ENCODE measurements around the gene RIPOR2.

Gene RIPOR2

DNA sequence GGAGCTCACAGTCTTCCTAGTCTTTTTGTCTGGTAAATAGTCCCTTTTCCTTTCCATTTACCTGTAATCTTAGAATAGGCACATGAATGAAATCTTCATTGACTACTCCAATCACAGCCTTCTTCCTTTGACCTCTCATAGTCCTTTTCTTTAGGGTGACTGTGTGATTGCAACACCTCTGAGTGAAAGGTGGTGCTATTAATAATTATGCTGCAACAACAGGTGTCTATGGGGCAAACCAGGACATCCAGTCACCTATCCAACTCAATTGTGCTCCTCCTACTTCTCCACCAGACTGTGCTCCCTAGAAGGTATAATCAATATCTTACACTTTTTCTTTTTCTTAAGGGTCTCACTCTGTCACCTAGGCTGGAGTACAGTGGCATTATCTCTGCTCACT lies 29.4 kb downstream of the RIPOR2 start:
- no peak for TF ChIP-seq CTCF (IDR thresholded peaks at IDR 0.05)

- TF ChIP-seq CTCF (IDR thresholded peaks at IDR 0.05) = no peak
Measured at GRCh38 chr6:24905483-24905882, 30.3 kb downstream of the RIPOR2 start.

GRCh38 chr6:24903681-24904080 lies 32.1 kb downstream of the RIPOR2 start:
- TF ChIP-seq CTCF (IDR thresholded peaks at IDR 0.05) = no peak

DNA sequence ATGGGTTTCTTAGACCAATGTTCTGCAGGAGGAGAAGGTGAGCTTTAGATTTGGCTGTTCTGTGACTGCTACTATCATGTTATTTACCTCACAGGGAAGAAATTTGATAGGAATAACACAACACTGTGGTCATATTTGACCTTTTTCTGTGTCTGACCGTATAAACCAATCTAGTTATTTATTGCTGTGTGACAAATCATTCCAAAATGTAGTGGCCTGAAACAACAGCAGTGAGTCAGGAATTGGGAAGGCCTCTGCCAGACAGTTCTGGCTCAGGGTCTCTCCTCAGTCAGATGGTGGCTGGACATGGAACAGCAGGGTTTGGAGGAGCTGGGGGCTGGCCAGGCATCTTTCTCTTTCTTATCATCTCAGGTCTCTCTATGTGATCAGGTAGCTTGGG lies 33.0 kb downstream of the RIPOR2 start:
- no peak for TF ChIP-seq CTCF (IDR thresholded peaks at IDR 0.05)

DNA sequence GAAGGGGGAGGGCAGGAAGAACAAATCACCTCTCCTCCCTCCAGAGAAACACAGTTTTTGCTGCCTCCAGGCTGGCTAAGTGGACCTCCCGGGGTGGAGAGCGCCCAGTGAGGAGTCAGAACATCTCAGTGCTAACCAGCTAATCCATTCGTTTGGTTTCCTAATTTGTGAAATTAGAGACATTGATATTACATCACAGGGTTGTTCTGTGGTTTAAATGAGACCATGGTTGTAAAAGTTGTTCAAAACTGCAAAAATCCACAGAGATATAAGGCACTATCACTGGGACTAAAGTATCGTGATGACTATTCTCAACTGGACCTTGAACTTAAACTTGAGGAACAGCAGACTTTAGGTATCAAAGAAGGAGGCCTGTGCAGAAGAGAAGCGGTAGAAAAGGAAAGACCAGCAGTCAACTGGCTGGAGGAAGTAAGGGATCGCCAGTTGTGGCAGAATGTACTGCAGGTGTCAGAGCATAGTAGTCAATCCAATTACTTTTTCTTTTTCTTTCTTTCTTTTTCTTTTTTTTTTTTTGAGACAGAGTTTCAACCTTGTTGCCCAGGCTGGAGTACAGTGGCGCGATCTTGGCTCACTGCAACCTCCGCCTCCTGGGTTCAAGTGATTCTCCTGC lies 33.9 kb downstream of the RIPOR2 start:
- no peak for TF ChIP-seq CTCF (IDR thresholded peaks at IDR 0.05)

GRCh38 chr6:24900917-24901697 lies 34.7 kb downstream of the RIPOR2 start:
- no peak for TF ChIP-seq CTCF (IDR thresholded peaks at IDR 0.05)

GRCh38 chr6:24899997-24900325 lies 35.8 kb downstream of the RIPOR2 start:
- no peak for TF ChIP-seq CTCF (IDR thresholded peaks at IDR 0.05)
